PC-3 (cell line): ENCODE data around the gene FGFR3. TPM values are rescaled to one million over a fixed set of nuclear protein-coding genes. Genes with fewer than 3 reads are reported as not detected.

Experiments
- ATAC-seq: fragments of 200-7000 bp; cut with Tn5 transposase; 2 replicates; pipeline ENCODE4 v1.9.1; 2020; ENCODE audit warnings: mild to moderate bottlenecking, moderate library complexity
- BruUV-seq: library from RNA; stranded (reverse); fragments of 400-500 nt; replicated peaks from 2 replicates; lab custom pipeline; 2021; lab: Mats Ljungman, UMichigan
- CTCF ChIA-PET: fragments of 300-600 bp; sonication (Branson Sonifier 250); formaldehyde crosslinking; loops from one replicate; lab custom pipeline; 2022; ENCODE audit warnings: antibody characterized with exemption; lab: Charles Lee
- POLR2A ChIA-PET: fragments of 300-600 bp; sonication (Branson Sonifier 250); formaldehyde crosslinking; loops from one replicate; lab custom pipeline; 2022; ENCODE audit warnings: antibody characterized with exemption; ENCODE audit not compliant: unreplicated experiment; lab: Charles Lee
- DNase-seq: peaks from one replicate; pipeline ENCODE4 v3.0.0-alpha.2; 2015
- H2AFZ ChIP-seq: fragments of 300-600 bp; sonication (generic); 2 replicates; pipeline ENCODE4 v1.6.0; 2016; ENCODE audit warnings: antibody characterized with exemption, low read length
- H3F3A ChIP-seq: fragments of 300-600 bp; sonication (generic); one replicate; pipeline ENCODE4 v1.6.0; 2017; ENCODE audit warnings: antibody characterized with exemption, low read length, control low read depth, mild to moderate bottlenecking; ENCODE audit not compliant: unreplicated experiment
- H3K27ac ChIP-seq: fragments of 300-600 bp; sonication (generic); 2 replicates; pipeline ENCODE4 v1.5.1; 2016; ENCODE audit warnings: mild to moderate bottlenecking, low read length
- H3K27me3 ChIP-seq: fragments of 300-600 bp; sonication (generic); 2 replicates; pipeline ENCODE4 v1.6.1; 2016; ENCODE audit warnings: low read length, mixed read lengths
- H3K36me3 ChIP-seq: fragments of 300-600 bp; sonication (generic); 2 replicates; pipeline ENCODE4 v1.6.1; 2016; ENCODE audit warnings: low read depth, mixed run types, low read length, mixed read lengths
- H3K4me1 ChIP-seq: fragments of 300-600 bp; sonication (generic); 2 replicates; pipeline ENCODE4 v1.5.1; 2016; ENCODE audit warnings: low read length; ENCODE audit not compliant: insufficient read depth
- H3K4me2 ChIP-seq: fragments of 300-600 bp; sonication (generic); 2 replicates; pipeline ENCODE4 v1.6.0; 2016; ENCODE audit warnings: low read length
- H3K4me3 ChIP-seq: fragments of 300-600 bp; sonication (generic); 2 replicates; pipeline ENCODE4 v1.5.1; 2016; ENCODE audit warnings: mild to moderate bottlenecking, low read length, mixed read lengths
- H3K79me2 ChIP-seq: fragments of 300-600 bp; sonication (generic); 2 replicates; pipeline ENCODE4 v1.6.1; 2017; ENCODE audit warnings: low read length, mixed read lengths
- H3K9ac ChIP-seq: fragments of 300-600 bp; sonication (generic); 2 replicates; pipeline ENCODE4 v1.6.0; 2016; ENCODE audit warnings: mild to moderate bottlenecking, low read length
- H3K9me2 ChIP-seq: fragments of 300-600 bp; sonication (generic); replicated peaks from 2 replicates; pipeline ENCODE4 v1.6.1; 2016; ENCODE audit warnings: mixed run types, low read length, mixed read lengths
- H3K9me3 ChIP-seq: fragments of 300-600 bp; sonication (generic); 2 replicates; pipeline ENCODE4 v1.6.1; 2016; ENCODE audit warnings: low read length, mixed read lengths
- H4K20me1 ChIP-seq: fragments of 300-600 bp; sonication (generic); 2 replicates; pipeline ENCODE4 v1.6.1; 2016; ENCODE audit warnings: low read length, mixed read lengths
- CTCF ChIP-seq: fragments of 300-600 bp; sonication (generic); conservative IDR thresholded peaks from 2 replicates; pipeline ENCODE4 v1.5.1; 2017; ENCODE audit warnings: antibody characterized with exemption, low read depth, mild to moderate bottlenecking, low read length
- EZH2 ChIP-seq: fragments of 300-600 bp; sonication (generic); IDR thresholded peaks from one replicate; pipeline ENCODE4 v1.6.1; 2017; ENCODE audit warnings: antibody characterized with exemption, mild to moderate bottlenecking, low read length; ENCODE audit not compliant: unreplicated experiment
- EZH2phosphoT487 ChIP-seq: fragments of 300-600 bp; sonication (generic); IDR thresholded peaks from 2 replicates; pipeline ENCODE4 v1.6.1; 2018; ENCODE audit warnings: mild to moderate bottlenecking, antibody characterized with exemption, low read length, borderline replicate concordance
- intact Hi-C: fragments of 100-400 bp; cut with micrococcal nuclease; formaldehyde crosslinking; loops from 2 replicates; pipeline ENCODE4 v1.9.0; 2023
- total RNA-seq: library from RNA; depleted of rRNA; stranded (reverse); fragments of >200 nt; gene quantifications from 2 replicates; pipeline ENCODE4 v1.2.3, GENCODE V29; 2014

The FGFR3 gene
- total RNA-seq, 1 experiment from 2014 or later: 0.11 TPM

GRCh38 chr4:1813915-1814314, 20.8 kb downstream of the FGFR3 start:
- Histone ChIP-seq H3F3A (no peaks in the 10 kb centered on the region), H3K27me3 (no peaks in the 10 kb centered on the region), H4K20me1 (no peaks in the 10 kb centered on the region), H3K27ac (no peak overlapping the region), H3K9me3 (no peaks in the 10 kb centered on the region), H3K4me1 (no peaks in the 10 kb centered on the region), H3K9me2 (no peaks in the 10 kb centered on the region), H3K9ac (no peak overlapping the region), H2AFZ (no peak overlapping the region), H3K4me2 (no peak overlapping the region), H3K79me2 (no peaks in the 10 kb centered on the region), H3K36me3 (peaks cover 18% of the 10 kb centered on the region; the same call in 1 of the 2 replicates), H3K4me3 (no peak overlapping the region)
- intact Hi-C loops: no loop called here
- ChIA-PET CTCF (no interaction called here), POLR2A (no interaction called here)
- TF ChIP-seq EZH2 (no peak), CTCF (peak; percentile 22; the same call in 1 of the 2 replicates)
- BruUV-seq: no TSS peak
- ATAC-seq (no peak), DNase-seq (no peak)

- intact Hi-C loops: no loop called here
- CTCF ChIA-PET: no interaction called here
Observed at GRCh38 chr4:1814453-1814852, 21.4 kb downstream of the FGFR3 start.

More at GRCh38 chr4:1814453-1814852, 21.4 kb downstream of the FGFR3 start:
- Histone ChIP-seq H3K4me2 (no peak overlapping the region), H4K20me1 (no peaks in the 10 kb centered on the region), H3K9me3 (no peaks in the 10 kb centered on the region), H3K27me3 (no peaks in the 10 kb centered on the region), H2AFZ (no peak overlapping the region), H3K36me3 (peaks cover 18% of the 10 kb centered on the region; the same call in 1 of the 2 replicates), H3K27ac (no peak overlapping the region), H3K79me2 (no peaks in the 10 kb centered on the region), H3K4me3 (no peak overlapping the region), H3K4me1 (no peaks in the 10 kb centered on the region), H3K9ac (no peak overlapping the region), H3F3A (no peaks in the 10 kb centered on the region), H3K9me2 (no peaks in the 10 kb centered on the region)
- DNase-seq: no peak
- POLR2A ChIA-PET: no interaction called here
- no peak for ATAC-seq
- no peak for TF ChIP-seq EZH2phosphoT487
- no peak for TF ChIP-seq CTCF
- TF ChIP-seq EZH2: no peak
- no TSS peak for BruUV-seq
